Stimulated activated CD4-positive, alpha-beta T cell treated with anti-CD3 and anti-CD28 coated beads, Interleukin-4, amount 100 ng/mL, for 48 hours (primary cell): ENCODE results near the gene BMP5.
"Not testable (repeated sequence)": the region's sequence is repeated elsewhere in the genome, so short reads cannot be mapped to it uniquely, and the experiment has no call there.

ENCODE experiments used
- DNase-seq, 2 donors: peaks; one replicate each; pipeline ENCODE4 v3.0.0-alpha.2; 2020; ENCODE audit warnings: low read depth in 2 of 2

BMP5 gene

DNA sequence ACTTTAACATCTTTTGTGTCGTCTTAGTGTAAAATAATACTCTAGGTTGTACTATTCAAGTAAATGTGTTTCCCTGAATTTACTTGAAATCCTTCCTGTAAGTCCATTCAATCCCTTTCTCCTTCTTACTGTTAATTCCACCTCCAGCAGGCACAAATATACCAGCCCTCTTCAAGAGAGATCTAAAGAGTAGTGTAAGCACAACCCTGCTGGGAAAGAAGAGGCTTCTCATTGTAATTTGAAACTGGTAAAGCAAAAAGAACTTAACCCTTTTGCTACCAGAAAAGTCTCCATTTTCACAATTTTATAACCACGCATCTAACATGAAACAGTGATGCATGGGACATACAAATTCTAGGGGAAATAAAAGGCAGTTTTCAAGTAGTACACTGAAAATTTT, at the start of gene BMP5:
BMP5 (minus strand) TSS at position 191 of the 400 bp plus-strand sequence. CDS start 725 bp downstream, outside the sequence.
- DNase-seq, result no peak

DNA sequence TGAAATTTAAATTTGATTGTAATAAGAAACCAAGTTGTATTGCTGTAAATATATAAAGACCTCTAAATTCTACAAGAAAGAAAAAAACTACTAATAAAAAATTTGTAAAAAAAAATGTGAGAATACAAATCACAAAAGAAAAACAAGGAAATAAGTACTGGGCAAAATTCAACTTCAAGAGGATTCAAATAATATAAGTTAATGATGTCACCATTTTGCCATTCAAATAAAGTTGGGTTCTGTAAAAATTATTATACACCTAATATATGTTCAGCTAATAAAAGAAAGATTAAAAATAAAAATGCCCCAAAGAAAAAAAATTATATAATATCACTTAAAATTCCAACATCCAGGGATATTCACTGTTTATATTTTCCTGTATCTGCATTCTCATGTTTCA, 47.0 kb upstream of the BMP5 start:
- DNase-seq, result no peak

DNA sequence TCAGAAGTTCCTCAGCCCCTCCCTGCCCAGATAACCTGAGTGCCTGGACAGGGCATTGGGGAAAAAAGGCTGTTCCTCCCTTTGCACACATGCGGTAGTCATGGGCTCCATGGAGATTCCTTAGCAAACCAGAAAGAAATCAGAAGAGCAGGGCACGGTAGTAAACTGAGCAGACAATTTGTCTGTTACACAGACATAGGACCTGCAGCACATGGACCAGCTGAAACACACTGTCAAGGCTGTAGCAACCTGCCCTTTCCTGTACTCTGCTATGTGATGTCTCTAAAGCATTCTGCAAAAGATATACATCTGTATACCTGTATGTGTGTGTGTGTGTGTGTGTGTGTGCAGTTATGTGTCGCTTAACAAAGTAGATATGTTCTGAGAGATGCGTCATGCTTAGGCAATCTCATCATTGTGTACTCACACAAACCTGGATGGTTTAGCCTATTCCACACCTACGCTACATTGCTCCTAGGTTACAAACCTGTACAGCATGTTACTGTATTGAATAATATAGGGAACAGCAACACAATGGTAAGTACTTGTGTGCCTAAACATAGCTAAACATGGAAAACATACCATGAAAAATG, 44.4 kb upstream of the BMP5 start:
- no peak for DNase-seq

DNA sequence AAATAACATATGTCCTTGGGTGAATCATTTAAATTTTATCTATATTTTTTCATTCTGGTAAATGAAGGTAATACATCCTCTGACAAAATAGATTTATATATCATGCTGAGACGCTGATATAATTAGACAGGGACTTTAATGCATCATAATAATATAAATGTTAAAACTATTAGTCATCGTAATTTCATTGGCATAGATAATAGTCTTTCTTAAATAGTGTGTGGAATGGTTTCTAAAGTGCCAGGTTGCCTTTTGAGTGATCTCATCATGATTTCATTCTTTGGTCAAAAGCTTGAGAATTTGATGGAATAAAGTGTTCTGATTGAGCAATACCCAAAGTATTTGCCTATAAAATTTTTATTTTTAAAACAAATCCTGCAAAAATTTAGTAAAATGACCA, 43.2 kb upstream of the BMP5 start:
- no peak for DNase-seq

DNA sequence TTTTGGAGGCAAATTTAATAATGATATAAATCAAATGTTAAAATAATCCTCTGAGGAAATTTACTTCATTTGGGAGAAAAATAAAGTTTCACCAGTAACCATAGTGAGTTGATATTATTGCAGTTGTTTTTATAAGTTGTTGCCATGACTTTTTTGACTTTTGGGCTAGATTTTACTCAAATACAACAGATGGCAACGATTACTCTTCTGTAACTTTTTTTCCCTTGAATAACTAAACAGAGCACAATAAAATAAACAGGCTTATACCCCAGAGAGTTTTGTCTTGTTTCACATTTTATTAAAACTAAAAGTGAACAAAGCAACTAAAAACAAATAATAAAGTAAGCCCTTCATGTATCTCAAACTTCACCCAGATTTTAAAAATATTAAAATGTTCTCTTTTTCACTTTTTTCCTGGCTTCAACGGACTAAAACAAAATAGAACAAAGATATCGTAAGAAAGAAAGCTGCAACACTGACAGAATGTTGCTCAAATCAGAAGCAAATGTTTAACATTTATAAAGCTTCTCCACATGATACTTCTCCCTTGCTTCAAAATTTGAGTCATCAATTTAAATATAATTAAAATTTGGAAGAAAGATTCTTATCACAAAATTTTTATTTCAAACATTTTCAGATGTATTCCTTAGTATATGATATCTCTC, 42.5 kb upstream of the BMP5 start:
- DNase-seq, result no peak

DNA sequence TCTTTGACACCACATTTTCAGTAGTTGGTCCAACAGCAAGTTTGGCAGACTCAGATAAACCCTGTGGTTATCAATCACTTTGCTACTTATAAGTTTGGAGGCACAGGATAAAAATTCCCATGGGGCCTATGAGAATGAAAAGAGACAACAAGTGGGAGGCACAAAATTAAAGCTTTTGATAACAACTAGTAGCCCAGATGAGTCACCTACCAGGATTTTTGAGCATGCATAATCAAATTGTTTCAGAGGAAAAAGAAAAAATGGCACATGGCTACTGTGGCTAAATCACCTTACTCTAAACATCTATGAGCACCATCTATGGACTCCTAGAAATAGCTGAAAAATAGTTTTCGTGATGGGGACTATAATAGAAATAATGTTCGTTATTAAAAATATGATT, 40.8 kb upstream of the BMP5 start:
- DNase-seq, result no peak

DNA sequence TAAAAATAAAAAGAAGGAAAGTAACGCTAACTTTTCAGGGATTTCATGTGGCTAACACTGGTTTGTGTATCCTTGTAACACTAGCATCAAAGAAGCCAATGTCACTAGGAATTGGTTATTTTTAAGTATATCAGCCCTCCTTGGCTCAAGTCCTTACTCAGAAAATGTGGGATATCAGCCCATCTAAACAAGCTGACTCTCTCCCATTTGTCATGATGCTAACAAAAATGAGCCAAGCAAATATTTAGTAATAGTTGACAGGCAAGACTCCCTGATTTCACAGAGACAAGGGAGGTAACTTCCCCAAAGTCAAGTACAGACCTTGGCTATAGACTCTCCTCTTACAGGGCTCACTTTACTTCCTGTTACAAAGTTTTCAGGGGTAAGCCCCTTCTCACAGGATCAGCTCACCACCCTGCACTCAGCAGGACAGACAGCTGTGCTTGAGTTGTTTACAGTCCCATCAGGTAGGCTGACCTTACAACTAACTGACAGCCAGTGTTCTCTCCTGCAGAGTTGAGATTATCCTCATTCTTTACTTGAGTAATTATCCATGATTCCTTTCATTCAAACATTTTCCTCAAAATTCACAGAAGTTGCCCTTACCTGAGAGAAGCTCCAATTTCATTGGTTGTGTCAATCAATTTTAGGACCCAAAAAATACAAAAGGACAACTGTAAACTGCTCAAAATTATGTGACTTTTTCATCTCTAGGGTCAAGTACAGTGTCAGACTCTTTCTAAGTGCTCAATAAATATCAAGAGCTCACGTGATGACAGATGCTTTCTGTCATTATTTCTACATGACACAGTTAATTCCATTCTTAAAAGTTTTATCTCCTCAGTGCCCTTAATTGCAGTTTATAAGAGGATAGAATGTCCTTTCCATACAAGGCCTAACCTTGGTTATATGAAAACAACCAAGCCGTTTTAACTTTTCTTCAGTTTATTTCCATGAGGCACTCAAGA, 38.1 kb upstream of the BMP5 start:
- no peak for DNase-seq

DNA sequence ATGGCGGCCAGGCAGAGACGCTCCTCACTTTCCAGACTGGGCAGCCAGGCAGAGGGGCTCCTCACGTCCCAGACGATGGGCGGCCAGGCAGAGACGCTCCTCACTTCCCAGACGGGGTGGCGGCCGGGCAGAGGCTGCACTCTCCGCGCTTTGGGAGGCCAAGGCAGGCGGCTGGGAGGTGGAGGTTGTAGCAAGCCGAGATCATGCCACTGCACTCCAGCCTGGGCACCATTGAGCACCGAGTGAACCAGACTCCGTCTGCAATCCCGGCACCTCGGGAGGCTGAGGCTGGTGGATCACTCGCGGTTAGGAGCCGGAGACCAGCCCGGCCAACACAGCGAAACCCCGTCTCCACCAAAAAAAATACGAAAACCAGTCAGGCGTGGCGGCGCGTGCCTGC, 35.1 kb upstream of the BMP5 start:
- not testable (repeated sequence) for DNase-seq

DNA sequence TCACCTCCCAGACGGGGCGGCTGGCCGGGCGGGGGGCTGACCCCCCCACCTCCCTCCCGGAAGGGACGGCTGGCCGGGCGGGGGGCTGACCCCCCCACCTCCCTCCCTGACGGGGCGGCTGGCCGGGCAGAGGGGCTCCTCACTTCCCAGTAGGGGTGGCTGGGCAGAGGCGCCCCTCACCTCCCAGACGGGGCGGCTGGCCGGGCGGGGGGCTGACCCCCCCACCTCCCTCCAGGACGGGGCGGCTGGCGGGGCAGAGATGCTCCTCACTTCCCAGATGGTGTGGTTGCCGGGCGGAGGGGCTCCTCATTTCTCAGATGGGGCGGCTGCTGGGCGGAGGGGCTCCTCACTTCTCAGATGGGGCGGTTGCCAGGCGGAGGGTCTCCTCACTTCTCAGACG, 34.5 kb upstream of the BMP5 start:
- not testable (repeated sequence) for DNase-seq

DNA sequence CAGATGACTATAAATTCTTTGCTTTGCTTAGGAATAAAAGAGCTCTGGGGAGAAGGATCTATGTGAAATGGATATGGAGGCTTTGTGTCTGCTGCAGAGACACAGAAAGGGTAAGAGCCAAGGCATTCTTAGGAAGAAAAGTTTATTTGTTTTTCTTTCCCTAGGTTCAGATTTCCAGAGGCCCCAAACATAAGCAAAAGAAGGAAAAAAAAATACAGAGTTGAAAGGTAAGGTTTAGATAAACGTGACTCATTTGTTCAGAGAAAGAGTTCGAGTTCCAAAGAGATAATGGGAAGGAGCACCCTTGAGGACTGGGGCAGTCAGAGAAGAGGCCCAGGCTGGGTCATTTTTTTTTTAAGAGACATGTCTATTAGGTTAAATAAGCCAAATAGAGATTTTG, 27.4 kb upstream of the BMP5 start:
- no peak for DNase-seq

DNA sequence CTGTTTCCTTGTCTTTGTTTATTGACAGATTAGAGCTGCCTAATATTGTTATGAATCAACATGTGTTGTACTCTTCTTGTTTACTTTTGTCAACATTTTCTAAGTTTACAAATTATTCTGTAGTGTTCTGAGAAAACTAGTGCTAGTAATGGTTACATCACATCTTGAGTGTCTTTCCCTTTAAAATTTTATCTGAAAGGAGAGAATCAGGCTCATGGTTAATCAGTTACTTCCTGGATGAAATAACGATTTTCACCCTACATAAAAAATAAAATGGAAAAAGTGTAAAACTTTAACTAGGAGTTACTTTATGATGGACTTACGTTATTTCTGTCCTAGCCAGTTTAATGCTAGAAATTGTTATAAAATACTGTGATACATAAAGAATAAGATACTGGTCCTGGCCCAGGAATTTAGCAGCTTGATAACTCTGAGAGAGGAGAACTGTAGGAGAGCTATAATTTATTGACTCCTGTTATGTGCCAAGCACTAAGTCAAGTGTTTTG, 26.4 kb upstream of the BMP5 start:
- no peak for DNase-seq

DNA sequence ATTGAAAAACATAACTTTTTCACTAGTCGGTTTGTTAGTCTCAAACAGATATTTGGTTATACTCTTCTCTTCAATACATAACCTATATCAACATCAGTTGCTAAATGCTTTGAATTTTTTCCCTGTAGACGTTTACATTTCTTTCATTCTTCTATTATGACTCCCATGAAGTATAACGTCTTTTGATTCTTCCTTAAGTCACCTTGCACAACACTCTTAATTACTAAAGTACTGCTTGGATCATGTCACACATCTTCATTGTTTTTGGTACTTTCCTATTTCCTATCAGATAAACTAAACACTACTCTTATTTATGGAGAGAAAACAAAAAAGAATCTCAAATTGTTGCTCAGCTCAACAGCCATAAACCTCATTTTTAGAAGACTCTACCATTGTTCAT, 23.0 kb upstream of the BMP5 start:
- no peak for DNase-seq

DNA sequence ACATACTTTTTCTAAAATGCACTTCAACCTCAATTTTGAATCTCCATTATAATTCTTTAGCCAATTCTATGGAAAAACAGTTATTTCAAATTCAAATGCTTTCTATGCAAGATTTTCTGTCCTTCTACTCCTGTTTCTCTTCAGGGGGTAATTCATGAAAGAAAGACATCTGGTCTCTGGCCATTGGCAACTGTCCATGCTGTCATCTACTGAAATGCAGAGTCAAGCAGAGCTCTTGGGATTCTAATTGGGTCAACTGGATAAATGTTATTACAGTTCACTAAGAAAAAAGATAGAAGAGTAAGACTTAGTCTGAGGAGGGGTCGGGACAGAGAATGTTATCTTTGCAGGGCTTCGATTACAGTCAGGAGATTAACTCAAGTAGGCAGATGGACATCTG, 22.0 kb upstream of the BMP5 start:
- no peak for DNase-seq

DNA sequence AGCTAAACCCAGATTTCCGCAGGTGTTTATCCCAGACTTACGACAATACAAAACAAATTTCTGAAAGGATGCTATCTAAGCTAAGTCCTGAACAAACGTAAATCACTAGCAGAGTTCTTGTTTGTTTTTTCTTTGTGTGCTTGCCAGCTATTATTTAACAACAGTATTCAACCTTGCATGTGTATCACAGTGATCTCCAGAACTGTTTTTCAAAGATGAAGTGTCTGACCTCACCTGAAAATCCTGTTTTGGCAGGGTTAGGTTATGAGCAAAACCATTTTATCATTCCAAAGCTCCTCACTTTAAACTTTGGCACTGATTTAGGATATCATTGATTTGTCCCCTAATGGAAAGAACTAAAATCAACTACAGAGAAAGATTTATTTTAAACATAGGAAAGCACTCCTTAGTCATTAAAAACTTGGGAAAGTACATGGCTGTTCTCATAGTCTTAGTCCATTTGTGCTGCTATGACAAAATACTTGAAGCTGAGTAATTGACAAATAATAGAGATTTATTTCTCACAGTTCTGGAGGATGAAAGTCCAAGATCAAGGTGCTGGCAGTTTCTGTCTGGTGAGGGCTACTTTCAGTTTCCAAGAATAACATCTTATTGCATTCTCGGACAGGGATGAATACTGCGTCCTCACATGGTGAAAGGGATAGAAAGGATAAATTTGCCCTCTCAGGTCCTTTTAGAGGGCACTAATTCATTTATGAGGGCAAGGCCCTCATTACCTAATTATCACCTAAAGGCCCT, 20.8 kb upstream of the BMP5 start:
- no peak for DNase-seq

DNA sequence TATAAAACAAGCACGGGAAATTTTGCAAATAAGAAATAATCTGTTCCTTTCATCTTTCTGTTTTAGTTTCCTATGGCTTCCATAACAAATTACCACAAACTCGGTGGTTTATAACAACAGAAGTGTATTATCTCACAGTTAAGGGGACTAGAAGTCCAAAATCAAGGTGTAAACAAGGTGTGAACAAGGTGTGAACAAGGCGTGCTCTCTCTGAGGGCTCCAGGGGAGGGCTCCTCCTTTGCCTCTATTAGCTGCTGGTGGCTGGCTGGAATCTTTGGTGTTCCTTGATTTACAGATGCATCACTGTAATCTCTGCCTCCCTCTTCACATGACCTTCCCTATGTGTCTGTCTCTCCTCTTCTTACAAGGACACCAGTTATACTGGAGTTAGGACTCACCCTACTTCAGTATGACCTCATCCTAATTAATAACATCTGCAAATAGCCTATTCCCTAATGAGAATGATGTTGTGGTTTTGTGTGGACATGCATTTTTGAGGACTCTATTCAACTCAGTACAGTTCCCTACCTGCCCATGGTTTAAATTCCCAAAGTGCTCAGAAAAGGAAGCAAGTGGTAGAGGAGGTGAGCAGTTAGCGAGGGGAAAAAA, 17.5 kb upstream of the BMP5 start:
- no peak for DNase-seq

DNA sequence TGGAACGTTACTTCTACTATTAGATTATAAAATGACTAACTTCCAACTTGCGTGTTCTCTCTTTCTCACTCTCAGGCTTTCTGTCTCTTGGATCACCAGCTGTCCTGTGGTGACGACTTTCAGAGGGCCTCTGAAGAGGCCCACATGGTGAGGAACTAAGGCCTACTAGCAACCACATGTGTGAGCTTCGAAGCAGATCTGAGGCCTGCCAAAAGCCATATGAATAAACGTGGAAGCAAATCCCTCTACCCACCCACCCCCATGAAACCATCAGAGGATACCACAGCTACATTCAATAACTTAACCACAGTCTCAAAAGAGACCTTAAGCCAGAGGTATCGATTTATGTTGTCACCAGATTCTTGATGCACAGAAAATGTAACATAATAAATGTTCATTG, 13.5 kb upstream of the BMP5 start:
- no peak for DNase-seq

DNA sequence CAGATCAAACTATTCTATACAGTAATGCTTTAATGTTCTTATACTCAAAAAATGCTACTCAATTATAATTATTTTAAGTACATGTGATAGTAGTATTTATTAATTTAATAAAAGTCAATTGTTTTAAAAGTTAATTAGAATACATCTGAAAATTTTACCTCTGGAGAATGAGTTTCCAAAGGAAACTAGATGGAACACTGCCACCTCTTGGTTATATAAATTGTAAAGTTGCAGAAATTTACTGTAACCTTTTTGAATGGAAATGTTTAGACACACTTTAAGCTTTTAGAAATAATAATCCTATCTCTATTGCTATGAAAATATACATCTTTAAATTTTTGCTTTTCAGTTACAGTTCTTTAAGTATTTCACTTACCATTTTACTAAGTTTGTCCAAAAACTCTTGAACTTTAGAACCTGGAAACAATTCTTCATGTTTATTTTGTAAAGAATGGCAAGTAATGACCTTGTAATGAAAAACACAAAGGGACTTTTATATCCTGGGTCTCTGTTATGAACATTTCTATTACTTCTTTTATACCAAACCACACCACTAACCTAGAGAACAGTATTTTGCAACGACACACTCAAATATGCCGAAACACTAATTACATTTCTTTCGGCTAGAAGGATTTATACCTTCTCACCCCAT, 10.9 kb upstream of the BMP5 start:
- DNase-seq, result no peak

DNA sequence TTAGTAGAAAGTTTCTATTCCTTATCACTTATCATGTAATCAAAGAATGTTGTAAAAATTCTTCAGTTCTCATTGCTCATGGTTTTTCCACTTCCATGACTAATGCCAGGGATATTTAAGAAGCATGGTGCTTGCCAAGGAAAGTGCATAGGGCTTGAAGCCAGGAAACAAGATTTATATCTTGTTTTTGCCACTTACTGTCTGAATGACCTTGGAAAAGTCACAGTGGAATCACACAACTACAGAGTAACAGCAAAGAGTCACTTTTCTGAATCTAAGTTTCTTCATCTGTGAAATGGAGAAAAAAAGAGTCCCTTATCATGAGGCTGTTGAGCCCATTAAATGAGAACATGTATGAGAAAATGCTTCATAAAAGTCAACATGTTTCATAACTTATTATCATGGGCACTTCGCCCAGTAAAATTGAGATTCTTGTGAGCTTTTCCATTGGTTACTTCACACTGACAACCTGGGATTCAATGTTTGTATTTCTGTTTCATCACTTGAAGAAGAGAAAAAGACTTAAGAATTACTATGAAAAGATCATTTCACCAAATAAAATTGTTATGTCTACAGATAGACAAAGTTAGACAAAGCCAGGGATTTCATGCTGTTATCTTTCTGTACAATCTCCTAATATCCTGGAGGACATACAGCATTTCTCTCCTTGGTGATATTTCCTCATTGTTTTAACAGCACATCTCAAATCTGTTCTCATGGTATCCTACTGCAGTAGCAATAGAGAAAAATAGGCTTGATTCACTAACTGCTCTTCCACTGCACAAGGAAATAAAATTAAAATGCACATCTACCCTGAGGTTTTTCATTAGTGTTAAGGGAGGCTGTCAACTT, 7.6 kb upstream of the BMP5 start:
- no peak for DNase-seq

DNA sequence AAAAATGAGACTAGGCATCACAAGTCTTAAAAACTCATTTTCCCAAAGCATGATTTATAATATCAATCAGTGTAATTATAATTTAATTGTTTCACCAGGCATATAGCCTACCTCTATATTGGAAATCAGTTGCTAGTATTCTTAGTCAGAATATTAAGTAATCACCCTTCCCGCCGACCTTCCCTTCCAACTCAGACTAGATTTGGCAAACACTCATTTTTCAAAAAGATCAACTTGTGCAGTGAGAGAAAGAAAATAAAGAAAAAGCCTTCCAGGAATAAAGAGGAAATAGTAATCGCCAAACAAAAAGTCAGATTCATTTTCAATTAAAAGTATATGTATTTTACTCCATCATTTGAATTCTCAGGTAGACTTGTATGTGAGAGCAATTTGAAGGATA, 1.9 kb upstream of the BMP5 start:
- DNase-seq, result no peak

DNA sequence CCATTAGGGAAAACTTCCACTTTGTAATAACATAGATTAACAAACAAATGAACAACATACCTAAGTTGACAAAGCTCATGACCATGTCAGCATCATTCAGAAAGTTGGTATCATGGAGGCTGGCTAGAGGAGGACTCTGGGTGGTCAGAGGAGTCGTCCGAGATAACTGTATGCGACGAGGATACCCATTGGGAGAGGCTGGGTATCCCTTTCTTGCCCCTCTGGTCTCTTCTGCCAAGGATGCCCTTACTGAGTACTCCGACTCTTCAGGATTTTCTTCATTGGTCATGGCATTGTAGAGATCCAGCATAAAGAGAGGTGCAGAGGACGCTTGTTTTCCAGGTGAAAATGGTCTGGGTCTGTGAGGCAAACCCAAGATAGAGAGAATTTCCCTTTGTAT, 1.1 kb downstream of the BMP5 start:
- DNase-seq, result no peak
